Middle frontal gyrus (tissue), 1 donor: Measurements from ENCODE around the gene PCDH18.
"Not testable (repeated sequence)": the region's sequence is repeated elsewhere in the genome, so short reads cannot be mapped to it uniquely, and the experiment has no call there.

Experiments
- DNase-seq: peaks from one replicate; pipeline ENCODE4 v3.0.0-alpha.2; 2015; ENCODE audit warnings: low spot score; ENCODE audit errors: extremely low spot score

Gene PCDH18, protein sequence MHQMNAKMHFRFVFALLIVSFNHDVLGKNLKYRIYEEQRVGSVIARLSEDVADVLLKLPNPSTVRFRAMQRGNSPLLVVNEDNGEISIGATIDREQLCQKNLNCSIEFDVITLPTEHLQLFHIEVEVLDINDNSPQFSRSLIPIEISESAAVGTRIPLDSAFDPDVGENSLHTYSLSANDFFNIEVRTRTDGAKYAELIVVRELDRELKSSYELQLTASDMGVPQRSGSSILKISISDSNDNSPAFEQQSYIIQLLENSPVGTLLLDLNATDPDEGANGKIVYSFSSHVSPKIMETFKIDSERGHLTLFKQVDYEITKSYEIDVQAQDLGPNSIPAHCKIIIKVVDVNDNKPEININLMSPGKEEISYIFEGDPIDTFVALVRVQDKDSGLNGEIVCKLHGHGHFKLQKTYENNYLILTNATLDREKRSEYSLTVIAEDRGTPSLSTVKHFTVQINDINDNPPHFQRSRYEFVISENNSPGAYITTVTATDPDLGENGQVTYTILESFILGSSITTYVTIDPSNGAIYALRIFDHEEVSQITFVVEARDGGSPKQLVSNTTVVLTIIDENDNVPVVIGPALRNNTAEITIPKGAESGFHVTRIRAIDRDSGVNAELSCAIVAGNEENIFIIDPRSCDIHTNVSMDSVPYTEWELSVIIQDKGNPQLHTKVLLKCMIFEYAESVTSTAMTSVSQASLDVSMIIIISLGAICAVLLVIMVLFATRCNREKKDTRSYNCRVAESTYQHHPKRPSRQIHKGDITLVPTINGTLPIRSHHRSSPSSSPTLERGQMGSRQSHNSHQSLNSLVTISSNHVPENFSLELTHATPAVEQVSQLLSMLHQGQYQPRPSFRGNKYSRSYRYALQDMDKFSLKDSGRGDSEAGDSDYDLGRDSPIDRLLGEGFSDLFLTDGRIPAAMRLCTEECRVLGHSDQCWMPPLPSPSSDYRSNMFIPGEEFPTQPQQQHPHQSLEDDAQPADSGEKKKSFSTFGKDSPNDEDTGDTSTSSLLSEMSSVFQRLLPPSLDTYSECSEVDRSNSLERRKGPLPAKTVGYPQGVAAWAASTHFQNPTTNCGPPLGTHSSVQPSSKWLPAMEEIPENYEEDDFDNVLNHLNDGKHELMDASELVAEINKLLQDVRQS

DNA sequence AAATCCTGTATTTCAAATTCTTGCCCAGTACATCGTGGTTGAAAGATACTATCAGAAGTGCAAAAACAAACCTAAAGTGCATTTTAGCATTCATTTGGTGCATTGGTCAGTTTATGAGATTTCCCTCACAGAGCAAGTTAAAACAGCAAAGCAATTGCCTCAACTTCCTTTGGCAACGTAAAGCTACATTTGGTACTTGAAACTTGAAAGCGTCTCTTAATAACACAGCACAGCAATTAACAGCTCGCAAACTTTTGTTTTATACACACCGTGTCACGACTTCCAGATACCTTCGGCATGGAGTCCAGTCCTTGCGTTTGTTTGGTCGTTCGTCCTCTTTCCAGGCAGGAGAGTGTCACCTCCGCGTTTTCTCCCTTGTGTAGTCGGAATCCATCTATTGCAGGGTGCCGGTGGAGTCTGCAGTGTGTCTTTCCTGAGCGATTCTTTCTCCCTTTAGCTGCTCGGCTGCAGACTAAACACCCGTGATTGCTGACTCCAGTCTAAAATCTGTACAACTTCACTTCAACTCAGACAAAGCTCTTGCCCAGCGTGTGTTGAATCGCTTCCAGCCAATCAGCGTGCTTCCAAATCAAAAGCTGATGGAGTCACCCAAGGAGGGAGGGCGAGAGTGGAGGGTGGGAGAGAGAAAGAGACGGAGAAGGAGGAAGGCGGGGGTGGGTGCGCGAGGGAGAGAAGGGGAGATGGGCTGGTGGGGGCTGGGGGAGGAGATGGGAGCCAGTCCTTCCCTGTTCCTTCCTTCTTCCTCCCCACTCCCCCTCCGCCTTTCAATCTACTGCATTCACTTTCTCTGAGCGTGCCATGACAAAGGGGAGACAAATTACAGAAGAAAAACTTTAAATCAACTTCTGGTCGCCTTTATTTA, at the start of gene PCDH18:
Gene PCDH18 (minus strand): TSS at position 509 of the 883 bp plus-strand sequence. CDS start 406 bp downstream, at position 103.
- peak; percentile 53 for DNase-seq

DNA sequence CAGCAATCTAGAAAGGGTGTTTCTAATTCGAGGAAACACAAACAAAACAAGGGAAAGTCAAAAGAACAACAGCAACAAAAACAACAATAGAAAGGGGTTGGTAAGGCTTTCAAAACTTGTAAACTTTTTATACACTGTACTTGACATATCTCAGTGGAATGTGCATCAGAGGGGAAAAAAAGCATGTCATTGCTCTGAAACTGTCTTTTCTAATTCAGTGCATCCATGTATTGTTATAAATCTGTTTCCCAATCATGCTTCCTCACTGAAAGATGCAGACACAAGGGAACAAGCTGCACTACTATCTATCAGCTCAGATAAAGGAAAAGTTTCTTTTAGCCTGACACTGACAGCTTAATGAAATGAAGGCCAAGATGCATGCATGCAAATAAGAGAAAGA, 44.2 kb upstream of the PCDH18 start:
- no peak for DNase-seq

DNA sequence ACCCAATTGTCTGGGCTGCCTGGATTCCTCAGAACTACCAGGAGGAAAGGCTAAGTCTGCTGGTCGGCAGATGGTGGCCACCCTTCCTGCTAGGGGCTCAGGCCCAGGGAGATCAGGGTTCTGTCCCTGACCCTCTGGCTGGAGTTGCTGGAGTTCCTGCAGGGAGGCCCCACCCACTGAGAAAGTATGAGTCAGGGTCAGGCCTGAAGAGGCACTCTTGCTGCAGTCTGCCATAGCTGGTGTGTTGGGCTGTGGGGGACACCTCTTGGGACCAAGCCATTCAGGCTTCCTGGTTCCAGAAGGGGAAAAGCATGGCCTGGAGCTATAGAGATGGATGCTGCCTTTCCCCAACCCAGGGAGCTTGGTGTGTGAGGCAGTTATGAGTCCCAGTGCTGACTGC, 40.4 kb upstream of the PCDH18 start:
- DNase-seq = no peak

DNA sequence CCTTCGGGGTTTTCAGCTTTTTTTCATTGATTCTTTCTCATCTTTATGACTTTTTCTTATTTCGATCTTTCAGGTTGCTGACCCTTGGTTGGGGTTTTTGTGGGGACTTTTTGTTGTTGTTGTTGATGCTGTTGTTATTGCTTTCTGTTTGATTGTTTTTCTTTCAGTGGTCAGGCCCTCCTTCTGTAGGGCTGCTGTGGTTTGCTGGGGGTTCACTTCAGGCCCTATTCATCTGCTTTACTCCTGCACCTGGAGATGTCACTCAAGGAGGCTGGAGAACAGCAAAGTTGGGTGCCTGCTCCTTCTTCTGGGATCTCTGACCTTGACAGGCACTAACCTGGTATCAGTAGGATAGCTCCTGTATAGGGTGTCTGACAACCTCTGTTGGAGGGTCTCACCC, 39.9 kb upstream of the PCDH18 start:
- no peak for DNase-seq

DNA sequence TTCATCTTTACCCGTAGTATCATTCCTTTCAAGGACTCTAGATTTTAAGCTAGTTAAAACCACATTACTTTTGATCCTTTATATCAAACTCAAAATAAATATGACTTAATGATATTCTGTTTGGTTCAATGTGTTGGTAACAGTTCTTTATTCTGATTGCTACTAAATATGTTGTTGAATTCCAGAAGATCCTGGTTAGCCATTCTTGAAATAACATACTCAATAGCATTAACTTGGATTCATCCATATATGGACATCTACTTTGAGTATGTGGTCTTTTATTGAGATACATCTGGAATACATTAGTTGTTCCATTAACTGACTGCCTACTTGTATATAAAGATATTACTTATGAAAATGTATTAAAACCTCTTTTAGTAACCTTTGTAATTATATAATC, 27.5 kb upstream of the PCDH18 start:
- DNase-seq = no peak

DNA sequence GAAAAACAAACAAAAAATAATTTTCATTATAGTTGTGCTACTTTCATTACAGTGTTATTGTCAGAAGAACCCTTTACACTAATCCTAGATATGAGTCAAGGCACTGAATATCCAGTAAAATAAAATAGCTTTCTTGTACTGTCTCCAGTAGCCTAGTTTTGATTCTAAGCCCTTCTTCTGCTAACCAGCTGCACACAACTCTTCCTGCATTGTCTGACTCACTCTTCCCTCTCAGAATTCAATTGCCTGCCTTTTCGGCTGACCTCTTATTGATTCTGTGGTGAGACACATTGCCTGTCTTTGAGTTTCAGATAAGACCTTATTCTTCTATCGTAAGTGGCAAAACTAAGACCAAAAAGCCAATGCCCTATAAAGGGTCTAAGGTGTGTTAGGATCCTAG, 26.7 kb upstream of the PCDH18 start:
- no peak for DNase-seq

DNA sequence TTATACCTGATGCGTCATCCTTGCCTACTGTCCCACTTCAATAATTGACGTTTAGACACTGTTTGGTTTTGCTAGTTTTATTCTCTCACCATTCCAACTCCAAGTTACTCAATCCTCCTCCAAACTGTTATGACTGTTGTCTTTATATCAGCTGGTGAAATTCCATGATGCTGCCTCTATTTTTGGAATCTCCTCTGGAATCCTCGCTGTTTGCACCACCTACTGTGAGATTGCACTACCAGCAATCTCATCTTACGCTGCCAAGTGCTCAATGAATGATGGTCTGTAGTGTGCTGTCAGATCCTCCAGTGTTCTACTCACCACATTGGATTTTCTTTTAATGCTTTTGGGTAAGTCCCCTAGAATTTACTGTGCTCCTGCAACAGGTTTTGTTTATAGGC, 13.2 kb upstream of the PCDH18 start:
- DNase-seq = no peak

DNA sequence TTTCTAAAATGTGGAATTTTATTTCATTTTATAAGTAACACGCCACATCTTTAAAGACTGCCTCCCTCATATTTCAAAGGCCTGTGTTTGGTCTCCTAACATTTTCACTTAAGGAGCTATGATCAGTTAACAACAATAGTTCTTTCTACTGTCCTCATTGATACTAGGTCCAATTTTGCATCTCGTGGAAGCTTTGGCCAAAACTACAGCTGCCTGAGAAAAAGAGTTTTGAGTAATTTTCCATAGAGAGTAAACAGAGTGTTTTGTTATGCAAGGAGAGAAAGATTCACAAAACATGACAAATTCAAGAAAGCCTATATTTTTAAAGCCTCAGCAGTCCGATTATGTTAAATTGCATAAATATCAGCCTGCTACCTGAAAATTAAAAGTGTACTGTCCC, 11.4 kb upstream of the PCDH18 start:
- no peak for DNase-seq

DNA sequence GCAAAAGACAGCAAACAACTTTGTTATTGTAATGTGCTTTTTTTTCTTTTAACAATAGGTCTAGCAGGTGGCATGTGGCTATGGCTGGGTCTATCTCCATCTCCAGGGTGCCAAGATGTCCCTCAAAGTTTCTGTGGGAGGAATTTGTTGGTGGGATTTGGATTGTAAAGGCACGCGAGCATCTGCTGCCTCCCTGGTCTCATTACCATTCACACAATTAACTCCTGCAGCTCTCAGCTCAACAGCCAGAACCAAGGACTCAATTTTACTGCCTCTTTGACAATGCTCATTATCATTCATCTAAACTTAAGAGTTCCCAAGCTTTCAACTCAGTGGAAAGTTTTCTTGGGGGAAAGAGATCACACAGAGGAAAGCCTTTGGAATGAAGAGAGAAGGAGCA, 10.9 kb upstream of the PCDH18 start:
- DNase-seq = no peak

DNA sequence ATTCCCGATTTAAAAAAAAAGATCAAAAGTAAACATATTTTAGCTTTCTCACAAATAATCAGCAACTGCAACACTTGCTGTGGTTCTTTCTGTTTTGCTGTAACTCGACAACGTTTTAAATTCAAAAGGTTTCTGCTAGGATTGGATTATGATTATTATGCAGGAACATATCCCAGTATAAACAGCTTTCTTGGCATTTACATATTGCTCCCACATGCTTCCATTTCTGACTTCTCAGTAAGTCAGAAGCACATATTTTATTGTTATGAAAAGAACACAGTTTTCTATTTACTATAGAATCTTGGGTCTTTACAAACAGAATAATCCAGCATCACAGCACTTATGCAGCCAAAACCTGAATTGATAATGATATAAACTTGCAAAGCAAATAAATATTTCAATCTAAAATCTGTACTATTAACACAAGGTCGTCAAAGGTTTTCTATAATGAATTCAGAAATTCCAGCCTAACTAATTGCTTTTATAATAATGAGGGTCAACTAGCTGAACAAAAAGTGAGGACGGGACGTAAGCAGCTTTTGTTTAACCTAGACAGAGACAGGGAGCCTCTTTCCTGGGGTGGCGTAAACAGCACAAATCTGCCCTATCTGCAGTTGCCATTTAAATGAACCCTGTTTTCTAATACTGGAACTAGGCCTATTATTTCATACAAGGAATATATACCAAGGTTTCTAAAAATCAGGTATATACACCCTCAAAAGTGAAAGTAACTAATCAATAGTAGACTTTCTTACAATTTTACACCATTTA, 9.8 kb upstream of the PCDH18 start:
- DNase-seq = no peak

DNA sequence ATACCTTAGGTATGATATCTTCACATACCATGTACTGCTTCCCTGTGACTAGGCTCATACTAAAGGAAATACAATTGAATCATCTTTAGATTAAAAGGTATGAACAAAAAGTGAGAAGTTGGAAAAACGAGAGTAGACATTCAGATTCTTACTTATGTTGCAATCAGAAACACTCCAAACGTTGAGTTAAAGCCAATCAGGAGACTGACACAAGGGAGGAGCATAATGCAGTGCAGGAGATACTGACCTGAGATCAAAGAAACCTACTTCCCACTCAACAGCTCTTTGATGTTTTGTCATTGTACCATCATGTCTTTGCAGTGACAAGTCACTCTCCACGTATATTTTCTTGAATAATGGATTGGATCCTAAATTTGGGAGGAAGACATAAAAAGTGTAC, 8.9 kb upstream of the PCDH18 start:
- no peak for DNase-seq

DNA sequence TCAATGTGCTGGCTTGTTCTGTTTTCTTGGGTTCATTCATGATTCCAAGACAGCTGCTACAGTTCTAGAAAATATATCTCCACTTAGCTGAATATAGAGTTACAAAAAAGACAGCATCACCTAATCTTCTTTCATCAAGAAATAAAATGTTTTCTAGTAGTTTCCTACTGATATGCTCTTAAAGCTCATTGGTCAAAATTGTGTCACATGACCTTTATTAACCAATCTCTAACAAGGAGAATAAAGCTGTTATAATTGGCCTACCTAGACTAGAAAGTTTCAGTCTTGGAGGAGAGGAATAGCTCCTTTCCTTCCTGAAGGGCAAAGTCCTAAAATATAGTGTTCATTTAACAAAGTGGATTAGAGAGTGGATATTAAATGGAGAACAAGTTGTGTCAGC, 8.1 kb upstream of the PCDH18 start:
- DNase-seq = no peak

DNA sequence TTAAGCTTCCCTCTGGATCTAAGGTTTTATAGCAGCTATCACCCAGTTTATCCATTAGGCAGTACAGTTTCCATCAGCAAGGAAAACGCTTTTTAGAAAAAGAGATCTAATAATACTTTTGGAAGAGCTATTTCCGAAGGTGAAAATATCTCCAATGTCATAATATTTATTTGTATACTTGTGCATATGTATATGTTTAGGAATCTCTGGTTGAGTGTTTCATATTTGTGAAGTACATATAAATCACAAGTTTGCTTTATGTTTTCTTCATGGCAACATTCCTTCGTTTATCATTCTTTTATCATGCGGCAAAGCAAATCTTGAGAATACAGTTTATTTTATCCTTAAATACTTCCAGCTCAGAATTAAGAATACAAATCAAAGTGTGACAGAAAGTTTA, 6.2 kb upstream of the PCDH18 start:
- DNase-seq = no peak

DNA sequence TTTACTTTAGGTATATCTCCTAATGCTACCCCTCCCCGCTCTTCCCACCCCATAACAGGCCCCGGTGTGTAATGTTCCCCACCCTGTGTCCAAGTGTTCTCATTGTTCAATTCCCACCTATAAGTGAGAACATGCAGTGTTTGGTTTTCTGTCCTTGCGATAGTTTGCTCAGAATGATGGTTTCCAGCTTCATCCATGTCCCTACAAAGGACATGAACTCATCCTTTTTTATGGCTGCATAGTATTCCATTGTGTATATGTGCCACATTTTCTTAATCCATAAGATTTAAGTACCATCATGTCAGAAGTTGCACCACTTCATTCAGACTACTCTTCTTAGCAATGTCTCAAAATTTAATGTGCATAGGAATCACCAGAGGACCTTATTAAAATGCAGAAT, 5.5 kb upstream of the PCDH18 start:
- DNase-seq = not testable (repeated sequence)

DNA sequence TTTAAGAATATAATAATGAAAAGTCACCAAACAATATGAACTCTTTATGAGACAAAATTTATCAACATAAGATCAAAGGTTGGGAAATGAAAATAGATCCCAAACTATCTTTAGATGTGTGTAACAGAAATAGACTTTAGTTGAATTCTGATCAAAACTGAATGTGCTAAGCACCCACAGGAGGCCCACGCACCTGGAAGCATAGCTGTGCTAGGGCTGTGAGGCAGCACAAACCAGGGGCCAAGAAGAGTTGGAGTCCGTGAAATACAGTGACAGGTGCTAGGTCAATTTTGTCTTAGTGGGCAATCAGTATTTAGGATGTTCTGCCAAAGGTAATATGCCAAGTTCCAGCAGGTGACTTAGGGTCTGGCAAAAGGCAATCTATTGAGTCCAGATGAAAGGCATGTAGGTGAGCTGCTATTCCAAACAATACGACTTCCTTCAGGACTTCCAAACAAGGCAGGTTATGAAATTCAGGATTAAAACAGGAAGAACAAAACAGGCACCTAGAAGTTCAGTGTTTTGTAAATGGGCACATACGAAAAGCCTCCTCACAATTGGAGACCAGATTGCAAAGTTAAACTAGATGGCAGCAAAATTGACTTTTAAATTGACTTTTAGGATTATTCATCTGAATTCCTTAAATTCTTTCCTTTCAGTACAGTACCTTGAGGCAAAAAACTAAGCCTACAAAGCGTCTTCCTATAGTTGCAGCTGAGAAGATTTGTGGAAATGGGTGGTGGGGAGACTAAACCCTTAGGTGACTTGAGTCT, 4.7 kb upstream of the PCDH18 start:
- DNase-seq = no peak

DNA sequence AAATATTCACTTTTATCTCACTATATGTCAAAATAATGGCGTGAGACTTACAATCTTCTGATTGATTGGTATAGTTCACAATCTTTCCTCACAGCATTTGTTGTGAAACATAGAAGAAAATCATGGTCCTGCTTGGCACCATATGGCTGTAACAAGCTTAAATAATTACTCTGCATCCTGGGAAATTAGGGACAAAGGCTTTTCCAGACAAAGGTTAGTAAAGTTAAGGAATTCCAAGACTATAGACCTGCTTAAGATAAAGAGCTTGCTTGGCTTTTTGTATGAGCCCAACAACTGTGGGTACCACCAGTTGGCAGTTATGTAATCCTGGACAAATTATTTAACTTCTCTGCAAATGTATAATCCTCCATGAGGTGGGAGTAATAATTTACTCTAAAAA, 3.4 kb upstream of the PCDH18 start:
- no peak for DNase-seq

DNA sequence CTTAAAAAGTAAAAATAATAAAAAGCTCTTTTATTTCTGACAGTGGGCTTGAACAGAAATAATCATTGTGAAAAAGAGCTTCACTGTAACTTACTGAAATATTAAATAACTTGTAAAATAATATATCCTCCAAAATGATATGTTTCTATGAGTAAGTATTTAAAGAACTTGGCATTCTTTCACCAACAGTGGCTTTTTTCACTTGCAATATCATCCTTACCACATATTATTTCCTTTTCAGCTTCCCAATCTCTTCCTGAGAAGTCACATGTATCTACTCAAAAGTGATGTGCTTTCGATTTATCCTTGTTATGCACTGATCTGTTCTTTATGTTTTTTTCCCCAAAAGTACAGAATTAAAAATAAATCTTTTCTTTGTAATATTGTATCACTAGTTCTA, 2.2 kb upstream of the PCDH18 start:
- DNase-seq = no peak

DNA sequence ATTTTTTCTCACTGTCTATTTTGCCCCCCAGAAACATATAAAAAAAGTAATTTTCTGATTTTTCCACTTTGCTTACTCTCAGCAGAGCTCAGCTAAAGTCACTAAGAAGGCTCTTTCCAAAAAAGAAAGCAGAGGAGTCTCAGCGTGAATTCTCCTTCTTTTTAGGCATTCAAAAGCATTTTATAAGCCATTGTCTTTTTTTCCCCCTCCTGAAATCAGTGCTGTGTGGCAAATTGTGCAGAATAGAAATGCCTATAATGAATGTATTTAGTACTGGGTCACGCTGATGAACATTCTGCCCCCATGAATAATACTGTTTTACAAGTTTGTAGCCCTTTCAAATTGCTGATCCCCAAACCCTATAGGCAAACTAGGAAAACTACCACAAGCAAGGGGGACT, 1.6 kb upstream of the PCDH18 start:
- no peak for DNase-seq

DNA sequence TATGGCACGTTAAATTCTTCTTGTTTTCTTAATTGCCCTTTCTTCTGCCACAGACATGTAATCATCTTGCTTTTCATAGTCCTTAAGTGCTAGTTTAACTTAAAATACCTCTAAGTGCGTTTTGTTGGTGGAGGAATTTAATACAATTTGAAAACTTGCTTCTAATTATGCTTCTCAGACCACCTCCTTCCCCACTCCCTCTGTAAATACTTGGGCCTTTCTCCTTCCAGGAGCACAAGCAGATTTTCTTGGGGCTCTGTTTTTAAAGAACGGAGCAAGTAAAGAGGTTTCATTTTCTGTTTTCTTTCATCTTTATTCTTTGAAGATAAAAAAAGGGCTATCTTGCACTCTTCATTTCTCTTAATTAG, 559 bp upstream of the PCDH18 start:
- DNase-seq = no peak
